ENCODE results near the gene AQP1. TPM values are rescaled to one million over a fixed set of nuclear protein-coding genes. Genes with fewer than 3 reads are reported as not detected.

AQP1 gene
- total and polyA plus RNA-seq, 2 of the 13 experiments (the other 11 are each of a cell fraction or from before 2014, with no cell fraction given) = not detected

- H3K9ac ChIP-seq (ENCODE audit: insufficient read depth, low read depth, low read length) = no peak overlapping the region
- H3K4me1 ChIP-seq (ENCODE audit: insufficient read depth, low read length) = no peaks in the 10 kb centered on the region
- H3K27me3 ChIP-seq (ENCODE audit: control insufficient read depth in 1 of 2, insufficient read depth in 2 of 2, low read length in 2 of 2) = peaks cover 0 to 2% of the 10 kb centered on the region in 2 experiments; a peak in 2 of 5 replicates
- H3K4me2 ChIP-seq (ENCODE audit: low read depth, low read length) = no peak overlapping the region
- in situ Hi-C loops (cut with HindIII; ENCODE audit: extremely low pct_ligation_motif_present, low pct_unique_long_range_greater_than_20kb) = no loop called here
- H3K36me3 ChIP-seq (replicated peaks in 1 of 2; ENCODE audit: control insufficient read depth in 1 of 2, insufficient read depth in 2 of 2, low read length in 2 of 2) = no peaks in the 10 kb centered on the region
- H3K9me3 ChIP-seq (ENCODE audit: low read length) = no peaks in the 10 kb centered on the region
- intact Hi-C loops (cut with micrococcal nuclease; ENCODE audit: unreplicated experiment) = no loop called here
- DNase-seq (ENCODE audit: low spot score) = no peak
- ATAC-seq = no peak; the same call in 1 of the 3 replicates
- no TSS peak for BruUV-seq (replicated peaks)
- ChIA-PET POLR2A (no interaction called here), CTCF (ENCODE audit: low intra/inter-chr PET ratio, low total read pairs) (no interaction called here)
- no peak for TF ChIP-seq EZH2 (conservative IDR thresholded peaks at IDR 0.05; ENCODE audit: low read depth, low read length)
- no peak overlapping the region for H3K4me3 ChIP-seq (replicated peaks in 1 of 3; ENCODE audit: insufficient read depth in 1 of 3, low read depth in 2 of 3, low read length in 3 of 3)
- H3K27ac ChIP-seq (ENCODE audit: extremely low read length, insufficient read depth, low read length) = no peak overlapping the region
- FAIRE-seq = no peak
- no peak overlapping the region for H2AFZ ChIP-seq (ENCODE audit: low read length)
- no peaks in the 10 kb centered on the region for H3K79me2 ChIP-seq (ENCODE audit: insufficient read depth, low read length)
- H4K20me1 ChIP-seq (ENCODE audit: insufficient read depth, low read length) = no peaks in the 10 kb centered on the region
Observed at GRCh38 chr7:30924624-30925023, 13.0 kb downstream of the AQP1 start.

GRCh38 chr7:30925117-30925516 lies 13.5 kb downstream of the AQP1 start:
- DNase-seq (ENCODE audit: low spot score) (no peak), ATAC-seq (no peak), FAIRE-seq (no peak)
- no peak overlapping the region for H3K4me2 ChIP-seq (ENCODE audit: low read depth, low read length)
- H4K20me1 ChIP-seq (ENCODE audit: insufficient read depth, low read length) = no peaks in the 10 kb centered on the region
- no peaks in the 10 kb centered on the region for H3K79me2 ChIP-seq (ENCODE audit: insufficient read depth, low read length)
- POLR2A ChIA-PET = no interaction called here
- H3K4me3 ChIP-seq (replicated peaks in 1 of 3; ENCODE audit: insufficient read depth in 1 of 3, low read depth in 2 of 3, low read length in 3 of 3) = no peak overlapping the region
- H2AFZ ChIP-seq (ENCODE audit: low read length) = no peak overlapping the region
- no peaks in the 10 kb centered on the region for H3K9me3 ChIP-seq (ENCODE audit: low read length)
- TF ChIP-seq ZNF446 (CRISPR knock-in tag; IDR thresholded peaks at IDR 0.05) = no peak
- no peak for TF ChIP-seq ZFP90 (CRISPR knock-in tag; IDR thresholded peaks at IDR 0.05; ENCODE audit: borderline replicate concordance)
- no peak for TF ChIP-seq CCAR2 (optimal IDR thresholded peaks at IDR 0.05; ENCODE audit: low read depth, low read length)
- intact Hi-C loops (cut with micrococcal nuclease; ENCODE audit: unreplicated experiment) (no loop called here), in situ Hi-C loops (cut with HindIII; ENCODE audit: extremely low pct_ligation_motif_present, low pct_unique_long_range_greater_than_20kb) (no loop called here)
- WGBS (ENCODE audit: low lambda C conversion rate) = 0% methylated on average over 2 of the region's 2 CpGs
- BruUV-seq (replicated peaks) = no TSS peak
- peaks cover 0 to 2% of the 10 kb centered on the region in 2 experiments; a peak in 2 of 5 replicates for H3K27me3 ChIP-seq (ENCODE audit: control insufficient read depth in 1 of 2, insufficient read depth in 2 of 2, low read length in 2 of 2)
- no peak overlapping the region for H3K27ac ChIP-seq (ENCODE audit: extremely low read length, insufficient read depth, low read length)
- CTCF ChIA-PET (ENCODE audit: low intra/inter-chr PET ratio, low total read pairs) = no interaction called here
- H3K36me3 ChIP-seq (replicated peaks in 1 of 2; ENCODE audit: control insufficient read depth in 1 of 2, insufficient read depth in 2 of 2, low read length in 2 of 2) = no peaks in the 10 kb centered on the region
- H3K4me1 ChIP-seq (ENCODE audit: insufficient read depth, low read length) = no peaks in the 10 kb centered on the region
- H3K9ac ChIP-seq (ENCODE audit: insufficient read depth, low read depth, low read length) = no peak overlapping the region
